CD4-positive, CD25-positive, alpha-beta regulatory T cell (primary cell): ENCODE measurements around the gene RHOU. TPM values are rescaled to one million over a fixed set of nuclear protein-coding genes. Genes with fewer than 3 reads are reported as not detected.

Experiments
- ATAC-seq, 2 donors: fragments of 150-1000 bp; cut with Tn5 transposase; one replicate each; pipeline ENCODE4 v1.10.0; 2021; ENCODE audit warnings: low read depth in 2 of 2, moderate number of reproducible peaks in 2 of 2, moderate library complexity in 1 of 2
- DNase-seq, 3 donors: peaks; one replicate each; pipeline versions ENCODE4 v3.0.0 to v3.0.0-alpha.2; 2012 to 2022; ENCODE audit warnings: mixed read lengths in 1 of 3
- H3K27ac ChIP-seq: one replicate; pipeline ENCODE4 v1.7.0; 2013; ENCODE audit warnings: mild to moderate bottlenecking, low read length; ENCODE audit not compliant: insufficient read depth, poor library complexity, severe bottlenecking
- H3K27me3 ChIP-seq: one replicate; pipeline ENCODE4 v1.7.0; 2013; ENCODE audit warnings: low read length; ENCODE audit not compliant: control insufficient read depth, insufficient read depth
- H3K36me3 ChIP-seq: one replicate; pipeline ENCODE4 v1.7.0; 2013; ENCODE audit warnings: mild to moderate bottlenecking, low read length, moderate library complexity; ENCODE audit not compliant: control insufficient read depth, insufficient read depth
- H3K4me1 ChIP-seq: 2 replicates; pipeline ENCODE4 v1.7.0; 2013; ENCODE audit warnings: mild to moderate bottlenecking, low read length; ENCODE audit not compliant: insufficient read depth, control insufficient read depth, poor library complexity, severe bottlenecking
- H3K4me3 ChIP-seq: one replicate; pipeline ENCODE4 v1.7.0; 2013; ENCODE audit warnings: low read depth, mild to moderate bottlenecking, low read length, moderate library complexity
- H3K9me3 ChIP-seq, 2 experiments: 1 replicate in 1 of 2; 2 replicates in 1 of 2; pipeline ENCODE4 v1.7.0; 2013; ENCODE audit warnings: low read length in 2 of 2, mild to moderate bottlenecking in 1 of 2, moderate library complexity in 1 of 2; ENCODE audit not compliant: control insufficient read depth in 2 of 2
- H3K27ac Mint-ChIP-seq, 3 donors: one replicate each; pipeline ENCODE4 v1.8.0; 2020 to 2022; ENCODE audit warnings: mild to moderate bottlenecking in 3 of 3, mixed read lengths in 3 of 3, moderate library complexity in 2 of 3
- H3K27me3 Mint-ChIP-seq: one replicate; pipeline ENCODE4 v1.8.0; 2022; ENCODE audit warnings: mild to moderate bottlenecking, mixed read lengths
- H3K36me3 Mint-ChIP-seq: one replicate; pipeline ENCODE4 v1.8.0; 2020; ENCODE audit warnings: mixed read lengths
- H3K4me1 Mint-ChIP-seq, 4 donors: one replicate each; pipeline ENCODE4 v1.8.0; 2020 to 2022; ENCODE audit warnings: mixed read lengths in 4 of 4, mild to moderate bottlenecking in 1 of 4
- H3K4me3 Mint-ChIP-seq, 4 donors: one replicate each; pipeline ENCODE4 v1.8.0; 2020 to 2022; ENCODE audit warnings: mild to moderate bottlenecking in 4 of 4, mixed read lengths in 4 of 4, moderate library complexity in 3 of 4
- H3K9me3 Mint-ChIP-seq, 7 donors: one replicate each; pipeline ENCODE4 v1.8.0; 2020 to 2022; ENCODE audit warnings: mixed read lengths in 7 of 7, mild to moderate bottlenecking in 3 of 7, moderate library complexity in 2 of 7
- polyA plus RNA-seq, 4 donors: library from polyadenylated mRNA; unstranded; fragments of 300-500 nt; fragmentation: Illumina TruSeq; gene quantifications; one replicate each; pipeline ENCODE4 v1.2.3, GENCODE V29; 2021
- total RNA-seq: library from RNA; stranded (reverse); gene quantifications from one replicate; pipeline ENCODE4 v1.2.3, GENCODE V29; 2022

RHOU gene
- total and polyA plus RNA-seq, 5 donors from 2014 or later: 0.05 to 1.6 (median 0.15) TPM

GRCh38 chr1:228725178-228725577 lies 10.1 kb upstream of the RHOU start:
- DNase-seq (no peak), ATAC-seq (no peak)
- Mint-ChIP-seq H3K27ac (no peak overlapping the region), H3K4me1 (no peaks in the 10 kb centered on the region), H3K9me3 (no peaks in the 10 kb centered on the region), H3K36me3 (no peaks in the 10 kb centered on the region), H3K27me3 (peaks cover 39% of the 10 kb centered on the region), H3K4me3 (no peak overlapping the region)
- Histone ChIP-seq H3K4me3 (no peak overlapping the region), H3K36me3 (no peaks in the 10 kb centered on the region), H3K4me1 (no peaks in the 10 kb centered on the region), H3K27ac (no peak overlapping the region), H3K9me3 (no peaks in the 10 kb centered on the region), H3K27me3 (peaks cover 17% of the 10 kb centered on the region)

GRCh38 chr1:228727681-228728171 lies 7.6 kb upstream of the RHOU start:
- DNase-seq (no peak), ATAC-seq (no peak)
- H3K4me3 ChIP-seq: no peak overlapping the region
- no peaks in the 10 kb centered on the region for H3K4me1 Mint-ChIP-seq
- H3K27ac ChIP-seq: no peak overlapping the region
- H3K4me1 ChIP-seq: no peaks in the 10 kb centered on the region
- peaks cover 33% of the 10 kb centered on the region for H3K27me3 ChIP-seq
- no peaks in the 10 kb centered on the region for H3K36me3 ChIP-seq
- no peak overlapping the region for H3K4me3 Mint-ChIP-seq
- H3K27me3 Mint-ChIP-seq: peaks cover 56% of the 10 kb centered on the region
- no peaks in the 10 kb centered on the region for H3K9me3 ChIP-seq
- H3K9me3 Mint-ChIP-seq: no peaks in the 10 kb centered on the region
- no peaks in the 10 kb centered on the region for H3K36me3 Mint-ChIP-seq
- no peak overlapping the region for H3K27ac Mint-ChIP-seq

- ATAC-seq (no peak), DNase-seq (no peak)
- H3K4me3 Mint-ChIP-seq: no peak overlapping the region
- Histone ChIP-seq H3K27ac (no peak overlapping the region), H3K9me3 (no peaks in the 10 kb centered on the region), H3K4me3 (no peak overlapping the region), H3K36me3 (no peaks in the 10 kb centered on the region), H3K4me1 (peaks cover 13% of the 10 kb centered on the region), H3K27me3 (peaks cover 46% of the 10 kb centered on the region)
- peaks cover 0 to 17% (median 8%) of the 10 kb centered on the region in 4 donors for H3K4me1 Mint-ChIP-seq
- H3K9me3 Mint-ChIP-seq: peaks cover 0 to 2% (median 0%) of the 10 kb centered on the region in 7 donors
- no peaks in the 10 kb centered on the region for H3K36me3 Mint-ChIP-seq
- no peak overlapping the region for H3K27ac Mint-ChIP-seq
- peaks cover 75% of the 10 kb centered on the region for H3K27me3 Mint-ChIP-seq
These were observed 2.9 kb upstream of the RHOU start for GRCh38 chr1:228732426-228732825.

- H3K9me3 Mint-ChIP-seq: peaks cover 0 to 2% (median 0%) of the 10 kb centered on the region in 7 donors
- DNase-seq: no peak
- H3K36me3 ChIP-seq: no peaks in the 10 kb centered on the region
- H3K27me3 ChIP-seq: peaks cover 42% of the 10 kb centered on the region
- H3K4me1 Mint-ChIP-seq: peaks cover 0 to 17% (median 8%) of the 10 kb centered on the region in 4 donors
- H3K4me3 Mint-ChIP-seq: no peak overlapping the region
- no peaks in the 10 kb centered on the region for H3K9me3 ChIP-seq
- no peak for ATAC-seq
- H3K27me3 Mint-ChIP-seq: peaks cover 79% of the 10 kb centered on the region
- no peak overlapping the region for H3K27ac Mint-ChIP-seq
- peaks cover 13% of the 10 kb centered on the region for H3K4me1 ChIP-seq
- no peak overlapping the region for H3K27ac ChIP-seq
- no peak overlapping the region for H3K4me3 ChIP-seq
- no peaks in the 10 kb centered on the region for H3K36me3 Mint-ChIP-seq
These were observed 1.7 kb upstream of the RHOU start for GRCh38 chr1:228733576-228733975.

- H3K4me1 ChIP-seq: peaks cover 13% of the 10 kb centered on the region
- peaks cover 0 to 17% (median 8%) of the 10 kb centered on the region in 4 donors for H3K4me1 Mint-ChIP-seq
- H3K27ac ChIP-seq: no peak overlapping the region
- no peaks in the 10 kb centered on the region for H3K9me3 ChIP-seq
- H3K27ac Mint-ChIP-seq: peak overlapping the region in 2 of 3 donors; percentile 28 to 38
- H3K36me3 Mint-ChIP-seq: no peaks in the 10 kb centered on the region
- peaks cover 71% of the 10 kb centered on the region for H3K27me3 Mint-ChIP-seq
- peak overlapping the region; percentile 32 for H3K4me3 ChIP-seq
- H3K9me3 Mint-ChIP-seq: peaks cover 0 to 4% (median 0%) of the 10 kb centered on the region in 7 donors
- peaks cover 37% of the 10 kb centered on the region for H3K27me3 ChIP-seq
- peak overlapping the region; percentile 62 to 90 (median 85) for H3K4me3 Mint-ChIP-seq
- ATAC-seq: peak in 1 of 2 donors; percentile 20
- no peaks in the 10 kb centered on the region for H3K36me3 ChIP-seq
- DNase-seq: peak in 2 of 3 donors; percentile 8 to 52
These were observed 750 bp downstream of the RHOU start for GRCh38 chr1:228735871-228736586.

- Histone ChIP-seq H3K36me3 (no peaks in the 10 kb centered on the region), H3K4me1 (peaks cover 13% of the 10 kb centered on the region), H3K4me3 (no peak overlapping the region), H3K9me3 (no peaks in the 10 kb centered on the region), H3K27ac (no peak overlapping the region), H3K27me3 (peaks cover 31% of the 10 kb centered on the region)
- H3K27ac Mint-ChIP-seq: no peak overlapping the region
- H3K9me3 Mint-ChIP-seq: peaks cover 0 to 4% (median 0%) of the 10 kb centered on the region in 7 donors
- H3K36me3 Mint-ChIP-seq: no peaks in the 10 kb centered on the region
- ATAC-seq (no peak), DNase-seq (no peak)
- H3K4me3 Mint-ChIP-seq: peak overlapping the region in 3 of 4 donors; percentile 62 to 88 (median 62)
- H3K4me1 Mint-ChIP-seq: peaks cover 0 to 17% (median 8%) of the 10 kb centered on the region in 4 donors
- H3K27me3 Mint-ChIP-seq: peaks cover 65% of the 10 kb centered on the region
These were observed 1.7 kb downstream of the RHOU start for GRCh38 chr1:228736844-228737445.

GRCh38 chr1:228737601-228738041 lies 2.3 kb downstream of the RHOU start:
- H3K27me3 ChIP-seq: peaks cover 27% of the 10 kb centered on the region
- Mint-ChIP-seq H3K4me3 (peak overlapping the region in 3 of 4 donors; percentile 6 to 88 (median 62)), H3K27ac (no peak overlapping the region)

More at GRCh38 chr1:228737601-228738041, 2.3 kb downstream of the RHOU start:
- peaks cover 13% of the 10 kb centered on the region for H3K4me1 ChIP-seq
- H3K9me3 ChIP-seq: no peaks in the 10 kb centered on the region
- Mint-ChIP-seq H3K36me3 (no peaks in the 10 kb centered on the region), H3K27me3 (peaks cover 61% of the 10 kb centered on the region), H3K4me1 (peaks cover 0 to 17% (median 8%) of the 10 kb centered on the region in 4 donors), H3K9me3 (peaks cover 0 to 4% (median 0%) of the 10 kb centered on the region in 7 donors)
- H3K27ac ChIP-seq: no peak overlapping the region
- H3K36me3 ChIP-seq: no peaks in the 10 kb centered on the region
- no peak overlapping the region for H3K4me3 ChIP-seq
- ATAC-seq (no peak), DNase-seq (no peak)
